ENCODE results near the gene UBE2F.

Gene UBE2F, protein sequence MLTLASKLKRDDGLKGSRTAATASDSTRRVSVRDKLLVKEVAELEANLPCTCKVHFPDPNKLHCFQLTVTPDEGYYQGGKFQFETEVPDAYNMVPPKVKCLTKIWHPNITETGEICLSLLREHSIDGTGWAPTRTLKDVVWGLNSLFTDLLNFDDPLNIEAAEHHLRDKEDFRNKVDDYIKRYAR

DNA sequence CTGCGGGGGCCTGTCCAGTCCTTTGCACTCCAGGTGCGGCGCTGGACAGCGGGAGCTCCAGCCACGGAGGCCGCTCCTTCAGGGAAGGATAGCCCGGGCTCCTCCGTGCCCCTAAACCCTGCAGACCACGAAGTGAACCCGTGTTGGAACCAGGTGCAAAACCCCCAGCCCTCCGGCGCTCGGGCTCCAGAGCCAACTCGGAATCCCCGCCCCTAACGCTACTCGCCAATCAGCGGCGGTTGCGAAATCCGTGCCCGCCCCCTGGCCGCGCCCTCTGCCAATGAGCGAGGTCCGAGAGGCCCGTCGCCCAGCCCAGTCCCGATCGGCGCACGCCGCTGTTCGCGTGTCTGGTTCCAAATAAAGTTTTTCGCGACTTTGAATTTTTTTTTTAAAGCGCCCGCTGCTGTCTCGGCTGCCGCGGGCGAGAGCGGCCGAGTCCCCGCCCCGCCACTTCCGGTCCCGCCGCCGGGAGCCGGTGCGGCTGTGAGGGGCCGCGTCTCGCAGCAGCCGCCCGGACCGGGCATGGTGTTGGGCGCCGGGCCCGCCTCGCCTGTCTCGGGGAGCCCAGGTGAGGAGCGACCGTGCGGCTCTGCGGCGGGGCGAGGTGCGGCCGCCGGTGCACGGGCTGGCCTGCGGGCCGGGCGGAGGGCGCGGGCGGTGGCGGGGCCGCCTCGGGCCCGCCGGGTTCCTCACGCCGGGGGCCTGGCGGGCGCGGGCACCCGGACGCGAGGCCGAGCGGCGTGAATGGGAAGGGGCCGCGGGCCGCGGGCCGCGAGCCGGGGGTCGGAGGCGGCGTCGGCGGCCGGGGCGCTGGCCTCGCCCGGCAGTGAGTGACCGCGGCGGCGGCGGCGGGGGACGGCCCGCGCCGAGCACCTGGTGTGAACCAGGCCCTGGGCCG is at the start of gene UBE2F:
UBE2F (plus strand) TSS at position 450 of the 898 bp plus-strand sequence. CDS start 6,094 bp downstream, outside the sequence.
- peak; percentile 99 for DNase-seq

DNA sequence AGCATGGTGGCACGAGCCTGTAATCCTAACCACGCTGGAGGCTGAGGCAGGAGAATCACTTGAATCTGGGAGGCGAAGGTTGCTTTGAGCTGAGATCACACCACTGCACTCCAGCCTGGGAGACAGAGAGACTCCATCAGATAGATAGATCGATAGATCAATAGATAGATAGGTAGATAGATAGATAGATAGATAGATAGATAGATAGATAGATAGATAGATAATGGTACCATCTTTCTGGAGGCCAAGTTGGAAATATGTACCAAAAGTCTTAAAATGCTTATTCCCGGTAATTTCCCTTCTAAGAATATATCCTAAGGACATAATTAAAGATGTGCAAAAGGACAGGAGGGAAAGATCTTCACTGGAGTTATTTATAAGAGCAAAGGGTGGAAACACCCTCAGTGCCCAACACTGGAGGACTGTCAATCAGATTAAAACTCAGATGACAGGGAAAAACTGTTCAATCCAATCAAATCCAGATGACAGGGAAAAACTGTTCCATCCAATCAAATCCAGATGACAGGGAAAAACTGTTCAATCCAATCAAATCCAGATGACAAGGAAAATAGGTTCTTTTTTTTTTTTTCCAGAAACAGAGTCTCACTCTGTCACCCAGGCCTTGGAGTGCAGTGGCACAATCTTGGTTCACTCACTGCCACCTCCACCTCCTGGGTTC is 49.0 kb upstream of the UBE2F start:
- DNase-seq, result no peak

DNA sequence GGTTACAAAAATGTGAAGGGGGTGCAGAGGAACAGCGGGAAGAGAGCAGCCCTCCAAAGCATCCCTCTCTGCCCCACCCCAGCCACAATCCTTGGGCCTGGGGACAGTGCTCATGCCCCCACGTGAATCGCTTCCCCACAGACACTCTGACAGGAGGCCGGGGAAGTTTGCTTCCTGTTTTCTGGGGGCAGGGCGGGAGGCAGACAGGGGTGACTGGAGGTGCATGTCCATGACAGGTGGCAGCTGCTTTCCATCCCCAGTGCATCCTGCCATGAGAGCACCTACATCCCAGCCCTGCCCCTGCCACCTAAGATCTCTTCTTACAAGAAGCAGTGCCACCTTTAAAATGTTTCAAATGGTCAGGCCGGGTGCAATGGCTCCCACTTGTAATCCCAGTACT is 47.2 kb upstream of the UBE2F start:
- peak; percentile 38 for DNase-seq

DNA sequence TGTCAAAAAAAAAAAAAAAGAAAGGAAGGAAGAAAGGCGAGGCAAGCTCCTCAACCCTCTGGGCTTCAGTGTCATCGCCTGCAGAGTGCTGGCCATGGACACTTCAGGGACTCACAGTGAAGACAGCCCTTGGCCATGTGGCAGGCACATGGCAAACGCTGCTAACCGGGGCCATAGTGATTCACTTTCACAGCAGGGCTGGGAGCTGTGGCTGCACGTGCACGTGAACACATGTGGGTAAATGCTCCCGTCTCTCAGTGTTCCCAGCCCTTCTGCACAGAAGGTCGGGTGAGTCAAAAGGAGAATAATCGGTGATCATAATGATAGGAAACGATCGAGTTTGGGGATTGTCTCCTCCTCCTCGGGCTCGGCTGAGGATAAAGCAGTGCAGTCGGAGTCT is 46.1 kb upstream of the UBE2F start:
- DNase-seq, result no peak

DNA sequence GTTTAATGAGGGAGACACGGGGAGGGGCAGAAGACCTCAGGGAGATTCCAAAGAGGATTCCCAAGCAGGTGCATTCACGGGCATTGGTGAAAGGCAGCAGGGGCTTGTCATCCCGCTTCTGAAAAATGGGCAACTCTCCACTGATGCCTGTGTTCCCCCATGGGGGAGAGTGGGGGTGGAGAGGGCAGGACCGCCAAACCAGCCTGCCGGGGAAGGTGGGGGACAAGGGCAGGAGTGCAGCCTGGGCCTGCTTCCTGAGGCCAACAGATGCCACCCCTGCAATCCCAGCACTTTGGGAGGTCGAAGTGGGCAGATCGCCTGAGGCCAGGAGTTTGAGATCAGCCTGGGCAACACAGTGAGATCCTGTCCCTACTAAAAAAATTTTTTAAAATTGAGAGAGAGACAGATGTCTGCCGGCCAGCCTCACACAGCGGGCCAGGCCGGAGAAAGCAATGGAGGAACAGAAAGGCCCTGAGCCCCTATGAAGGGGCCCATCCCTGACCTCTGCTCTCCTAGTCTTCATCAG is 44.8 kb upstream of the UBE2F start:
- no peak for DNase-seq

DNA sequence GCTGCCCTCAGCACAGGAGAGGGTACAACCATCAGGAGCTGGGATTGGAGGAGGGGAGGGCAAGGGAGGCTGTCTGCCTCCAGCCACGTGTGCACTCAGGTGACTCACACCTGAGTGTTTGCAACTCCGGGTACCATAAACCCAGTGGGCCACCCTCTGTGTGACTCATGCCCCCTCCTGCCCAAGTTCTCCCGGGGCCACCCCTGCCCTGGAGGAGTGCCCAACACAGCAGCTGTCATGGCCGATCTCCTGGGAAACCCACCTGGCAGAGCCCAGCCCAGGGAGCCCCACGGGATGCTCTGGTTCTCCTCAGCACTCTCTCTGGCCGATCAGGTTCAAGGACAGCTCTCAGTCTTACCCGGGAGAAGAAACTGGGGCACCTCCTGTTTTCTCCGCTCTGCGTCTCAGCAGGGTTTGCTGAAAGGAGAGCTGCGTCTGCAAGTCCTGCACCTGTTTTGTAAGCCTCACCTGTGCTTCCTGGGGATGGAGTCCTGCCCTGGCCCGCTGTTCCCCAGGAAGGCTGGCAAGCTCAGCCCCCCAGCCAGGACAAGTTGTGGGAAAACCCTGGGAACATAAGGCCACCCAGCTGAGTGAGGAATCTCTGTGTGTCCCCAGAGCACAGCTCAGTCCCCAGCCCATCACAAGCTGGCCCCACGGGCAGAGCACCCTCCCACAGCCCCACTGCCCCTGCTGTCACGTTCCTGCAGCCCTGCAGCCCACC is 44.0 kb upstream of the UBE2F start:
- DNase-seq, result no peak

DNA sequence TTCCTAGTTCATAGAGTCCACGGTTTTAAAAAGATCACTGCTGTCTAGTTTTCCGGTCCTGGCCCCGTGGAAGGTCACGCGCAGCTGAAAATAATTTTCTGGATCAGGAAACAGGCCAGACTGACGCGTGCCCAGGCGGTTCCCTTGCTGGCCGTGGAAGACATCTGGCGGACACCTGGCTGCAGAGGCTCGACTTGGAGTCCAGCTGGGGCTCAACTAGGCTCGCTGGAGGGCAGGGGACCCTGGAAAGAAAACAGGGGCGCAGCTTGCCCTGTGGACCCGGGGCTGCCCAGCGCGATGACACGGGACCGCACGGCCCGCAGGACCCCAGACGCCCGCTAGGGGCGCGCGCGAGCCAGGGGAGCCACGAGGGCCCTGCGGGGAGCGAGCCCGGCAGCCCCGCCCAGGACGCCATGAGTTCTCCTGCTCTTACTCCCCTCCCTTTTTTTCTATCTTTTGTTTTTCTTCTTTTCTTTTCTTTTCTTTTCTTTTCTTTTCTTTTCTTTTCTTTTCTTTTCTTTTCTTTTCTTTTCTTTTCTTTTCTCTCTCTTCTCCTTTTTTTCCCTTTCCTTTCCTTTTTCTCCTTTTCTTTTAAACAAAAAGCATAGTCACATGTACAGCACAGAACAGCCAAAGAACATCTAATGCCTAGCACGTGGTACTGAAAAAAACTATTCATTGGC is 43.2 kb upstream of the UBE2F start:
- peak; percentile 75 for DNase-seq

DNA sequence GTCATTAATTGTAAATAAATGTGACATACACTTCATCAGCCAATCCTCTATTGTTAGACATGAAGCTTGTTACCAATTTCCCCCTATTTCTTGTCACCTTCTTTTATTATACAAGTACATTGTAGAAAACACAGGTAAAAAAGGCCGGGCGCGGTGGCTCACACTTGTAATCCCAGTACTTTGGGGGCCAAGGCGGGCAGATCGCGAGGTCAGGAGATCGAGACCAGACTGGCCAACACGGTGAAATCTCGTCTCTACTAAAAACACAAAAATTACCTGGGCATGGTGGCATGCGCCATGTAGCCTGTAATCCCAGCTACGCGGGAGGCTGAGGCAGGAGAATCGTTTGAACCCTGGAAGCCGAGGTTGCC is 42.7 kb upstream of the UBE2F start:
- no peak for DNase-seq

DNA sequence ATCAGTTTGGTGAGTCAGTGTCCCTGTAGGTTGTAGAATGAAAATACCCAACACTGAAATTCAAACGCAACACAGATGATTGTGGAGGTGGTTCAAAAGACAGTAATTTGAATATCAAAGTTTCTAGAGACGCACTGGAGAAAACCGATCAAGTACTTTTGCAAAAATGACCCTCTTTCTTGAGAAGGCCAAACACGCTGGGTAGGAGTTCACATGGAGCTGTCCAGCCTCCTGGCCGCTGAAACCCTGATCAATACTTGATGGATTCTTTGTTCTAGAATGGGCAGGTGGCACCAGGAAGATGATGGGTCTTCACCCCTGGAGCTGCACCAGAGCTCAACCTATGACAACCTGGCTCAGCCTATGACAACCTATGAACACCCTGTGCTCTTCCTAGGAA is 39.7 kb upstream of the UBE2F start:
- DNase-seq, result no peak

DNA sequence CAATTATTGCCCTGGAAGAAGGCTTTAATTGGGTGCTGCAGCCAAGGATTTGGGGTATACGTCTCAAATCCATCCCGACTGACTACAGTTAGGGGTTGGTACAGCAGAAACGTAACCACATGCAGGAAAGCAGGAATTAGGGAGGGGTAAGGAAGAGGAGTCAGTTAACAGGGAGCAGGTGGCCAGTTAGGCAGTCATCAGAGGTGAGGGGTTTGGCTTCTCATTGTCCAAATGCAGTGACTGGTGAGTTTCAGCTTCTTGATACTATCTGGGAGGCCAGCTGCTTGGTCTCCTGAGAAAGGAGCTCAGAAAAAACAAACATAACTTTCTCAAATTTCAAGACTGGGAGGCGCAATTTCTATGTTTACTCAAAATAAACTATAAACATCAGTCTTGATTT is 38.8 kb upstream of the UBE2F start:
- DNase-seq, result no peak

DNA sequence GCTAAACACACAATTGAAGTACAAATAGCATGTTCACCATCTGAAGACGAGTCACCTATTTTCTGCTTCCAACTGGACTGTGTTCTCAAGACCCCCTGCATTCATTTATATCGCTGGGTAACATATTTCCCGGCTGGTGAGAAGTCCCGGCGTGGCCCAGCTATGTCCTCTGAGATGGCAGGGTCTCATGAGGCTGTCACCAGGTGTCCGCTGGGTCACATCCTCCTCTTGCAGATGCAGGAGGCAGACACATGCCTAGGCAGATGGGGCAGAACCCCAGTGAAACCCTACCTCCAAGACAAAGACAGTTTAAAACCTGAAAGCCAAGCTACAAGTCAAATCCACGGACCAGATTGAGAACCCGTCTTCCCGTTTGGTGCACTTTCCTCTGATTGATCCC is 36.8 kb upstream of the UBE2F start:
- no peak for DNase-seq

DNA sequence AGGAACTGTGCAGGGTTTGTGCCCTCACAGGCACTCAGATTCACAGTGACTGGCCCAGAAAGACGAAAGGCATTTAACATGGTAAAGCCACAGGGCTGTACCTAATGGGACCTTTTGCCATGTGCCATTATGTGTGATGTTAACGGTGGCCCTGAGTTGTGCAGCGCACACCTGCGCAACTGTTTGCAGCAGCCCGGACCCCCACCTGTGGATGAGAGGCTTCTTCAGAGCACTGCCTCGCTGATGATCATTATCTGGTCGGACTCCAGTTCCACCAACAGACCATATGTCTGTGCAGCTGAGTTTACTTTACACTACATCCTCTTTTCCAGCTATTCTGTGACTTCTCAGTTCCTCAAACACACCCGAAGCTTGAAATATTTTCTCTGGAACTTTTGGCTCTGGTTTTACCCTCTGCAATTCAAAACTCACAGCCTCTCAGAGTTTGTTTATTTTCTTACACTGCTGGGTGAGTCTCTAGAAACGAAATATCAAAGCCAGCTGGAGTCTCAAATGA is 35.6 kb upstream of the UBE2F start:
- DNase-seq, result peak; percentile 65

DNA sequence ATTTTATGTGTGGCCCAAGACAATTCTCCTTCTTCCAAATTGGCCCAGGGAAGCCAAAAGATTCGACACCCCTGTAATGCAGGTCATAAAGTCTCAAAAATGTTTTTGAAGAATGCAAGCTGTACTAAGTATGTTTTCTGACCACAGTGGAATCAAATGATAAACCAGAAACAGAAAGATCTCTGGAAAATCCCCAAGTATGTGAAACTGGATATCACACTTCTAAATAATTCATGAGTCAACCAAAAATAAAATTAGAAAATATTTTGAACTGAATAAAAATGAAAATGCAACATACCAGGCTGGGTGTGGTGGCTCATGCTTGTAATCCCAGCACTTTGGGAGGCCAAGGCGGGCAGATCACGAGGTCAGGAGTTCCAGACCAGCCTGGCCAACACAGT is 34.1 kb upstream of the UBE2F start:
- DNase-seq, result peak; percentile 35

DNA sequence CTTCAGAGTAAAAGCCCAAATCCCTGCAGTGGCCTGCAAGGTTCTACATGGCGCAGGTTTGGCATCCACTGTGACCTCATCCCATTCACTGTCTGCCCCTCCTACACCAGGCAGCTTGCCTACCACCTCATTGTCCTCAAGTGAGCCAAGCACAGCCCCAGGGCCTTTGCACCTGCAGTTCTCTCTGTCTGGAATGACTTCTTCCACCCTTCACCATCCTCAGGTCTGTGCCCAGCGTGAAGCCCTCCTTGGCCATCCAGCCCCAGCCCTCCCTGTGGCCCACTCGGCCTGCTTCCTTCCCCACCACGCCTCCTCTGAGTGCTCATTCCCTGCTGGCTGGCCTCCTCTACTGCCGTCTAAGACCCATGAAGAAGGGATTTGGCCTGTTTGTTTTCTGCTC is 32.6 kb upstream of the UBE2F start:
- DNase-seq, result no peak

DNA sequence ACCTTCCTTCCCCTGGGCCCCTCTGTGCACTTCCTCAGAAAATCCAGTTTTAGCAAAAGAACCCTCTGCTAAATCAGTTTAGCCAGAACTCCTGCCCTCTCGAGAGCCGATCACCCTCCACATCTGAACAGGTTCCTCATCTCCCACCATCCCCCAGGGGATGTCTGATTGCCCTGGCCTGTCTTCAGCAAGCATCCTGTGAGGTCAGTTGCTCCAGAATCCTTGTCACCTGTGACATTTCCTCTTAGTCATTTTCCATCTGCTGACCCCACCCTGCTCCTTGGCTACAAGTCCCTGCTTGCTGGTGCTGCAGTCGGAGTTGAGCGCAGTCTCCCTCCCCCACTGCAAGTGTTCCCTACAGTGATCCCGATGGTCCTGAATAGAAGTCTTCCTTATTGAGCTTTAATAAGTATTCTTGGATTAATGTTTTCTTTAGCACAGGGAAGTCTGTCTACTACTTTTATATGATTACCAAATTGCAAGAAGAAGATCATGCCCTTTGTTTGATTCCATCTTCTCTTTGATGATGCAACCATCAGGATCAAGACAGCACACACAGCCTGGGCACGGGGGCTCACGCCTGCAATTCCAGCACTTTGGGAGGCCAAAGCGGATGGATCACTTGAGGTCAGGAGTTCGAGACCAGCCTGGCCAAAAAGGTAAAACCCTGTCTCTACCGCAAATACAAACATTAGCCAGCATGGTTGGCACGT is 30.9 kb upstream of the UBE2F start:
- DNase-seq, result no peak

DNA sequence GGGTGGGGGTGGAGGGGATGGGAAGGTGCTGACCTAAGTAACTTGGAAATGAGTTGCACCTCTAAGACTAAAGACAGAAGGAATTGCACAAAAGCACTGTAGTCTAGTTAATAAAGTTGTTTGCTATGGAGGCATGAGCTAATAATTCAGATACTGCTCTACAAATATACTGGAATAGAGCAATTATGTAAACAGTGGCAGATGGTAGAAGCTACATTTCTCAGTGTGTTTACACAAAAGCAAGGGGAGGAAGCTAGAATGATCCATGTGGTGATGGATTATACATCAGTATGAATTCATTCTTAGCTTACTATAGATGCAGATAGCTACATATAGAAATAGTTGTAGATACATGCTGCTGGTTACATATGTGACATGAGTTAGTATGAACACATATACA is 27.6 kb upstream of the UBE2F start:
- no peak for DNase-seq

DNA sequence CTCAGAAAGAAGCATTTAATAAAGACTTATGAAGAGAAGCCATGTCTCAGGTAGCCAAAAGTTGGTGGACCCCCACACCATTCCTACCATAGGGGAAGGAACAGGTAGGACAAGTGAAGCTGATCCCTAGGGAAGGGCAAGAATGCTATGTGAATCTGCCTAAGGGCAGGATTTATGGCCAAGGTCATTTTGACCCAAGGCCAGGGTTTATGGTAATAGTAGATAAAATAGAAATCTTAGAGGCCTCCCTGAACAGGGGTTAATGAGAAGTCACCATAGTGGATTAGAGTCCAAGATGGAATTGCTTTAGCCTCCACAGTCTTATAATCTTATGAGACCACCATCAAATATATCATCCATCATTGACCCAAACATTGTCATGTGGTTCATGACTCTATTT is 26.0 kb upstream of the UBE2F start:
- no peak for DNase-seq

DNA sequence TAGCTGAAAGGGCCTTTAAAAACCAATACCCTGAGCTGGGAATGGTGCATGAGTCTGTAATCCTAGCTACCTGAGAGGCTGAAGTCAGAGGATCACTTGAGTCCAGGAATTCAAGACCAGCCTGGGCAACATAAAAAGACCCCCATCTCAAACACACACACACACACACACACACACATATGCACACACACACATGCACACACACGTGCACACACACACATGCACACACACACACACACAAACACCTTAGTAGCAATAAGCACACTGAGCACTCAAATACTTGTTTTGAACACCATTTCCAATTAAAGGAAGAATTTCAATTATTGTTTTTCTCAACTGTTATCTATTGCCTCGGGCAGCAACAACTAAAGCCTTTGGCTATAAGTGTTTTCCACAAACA is 25.6 kb upstream of the UBE2F start:
- no peak for DNase-seq

DNA sequence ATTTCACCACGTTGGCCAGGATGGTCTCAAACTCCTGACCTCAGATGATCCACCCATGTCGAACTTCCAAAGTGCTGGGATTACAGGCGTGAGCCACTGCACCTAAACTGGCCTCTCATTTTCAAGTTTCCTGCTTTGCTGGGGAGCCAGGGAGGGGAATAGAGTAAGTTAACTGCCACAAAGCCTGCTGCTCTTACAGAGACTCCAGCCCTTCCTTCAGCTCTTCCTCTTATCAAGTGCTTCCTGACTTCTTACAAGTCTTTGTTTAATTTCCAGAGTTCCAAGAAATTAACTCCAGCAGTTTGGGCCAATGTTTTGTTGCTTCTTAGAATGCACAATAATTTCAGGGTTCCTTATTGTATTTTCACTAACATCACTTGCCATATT is 24.3 kb upstream of the UBE2F start:
- DNase-seq, result no peak

DNA sequence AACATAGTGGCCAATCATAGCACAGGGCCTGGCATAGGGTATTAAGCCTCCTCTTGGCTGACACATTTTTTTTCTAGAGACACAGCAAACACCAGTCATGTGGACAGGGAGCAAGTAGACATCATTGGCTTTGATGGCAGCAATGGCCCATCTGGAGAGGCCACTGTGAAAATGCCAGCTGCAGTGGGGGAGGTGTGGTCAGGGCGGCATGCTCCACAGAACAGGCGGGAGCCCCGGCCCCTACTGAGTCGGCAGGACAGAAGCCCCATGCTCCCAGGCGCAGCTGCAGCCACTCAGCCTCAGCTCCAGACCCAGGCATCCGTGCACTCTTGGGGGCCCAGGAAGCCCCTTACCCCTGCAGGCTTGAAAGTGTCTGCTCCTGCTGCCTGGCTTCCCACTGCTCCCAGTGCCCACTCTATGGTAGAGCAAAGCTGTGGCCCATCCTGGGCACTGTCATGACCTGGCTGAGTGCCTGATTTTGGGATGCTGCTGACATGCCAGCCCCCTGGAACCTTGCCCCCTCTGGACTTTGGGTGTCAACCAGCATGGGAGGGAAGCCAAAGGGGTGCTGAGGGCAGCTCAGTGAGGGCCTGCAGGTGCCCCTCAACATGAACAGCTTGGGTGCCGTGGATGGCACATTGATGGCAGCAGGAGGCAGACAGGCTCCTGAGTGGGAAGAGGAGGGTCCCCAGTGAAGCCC is 23.3 kb upstream of the UBE2F start:
- no peak for DNase-seq

DNA sequence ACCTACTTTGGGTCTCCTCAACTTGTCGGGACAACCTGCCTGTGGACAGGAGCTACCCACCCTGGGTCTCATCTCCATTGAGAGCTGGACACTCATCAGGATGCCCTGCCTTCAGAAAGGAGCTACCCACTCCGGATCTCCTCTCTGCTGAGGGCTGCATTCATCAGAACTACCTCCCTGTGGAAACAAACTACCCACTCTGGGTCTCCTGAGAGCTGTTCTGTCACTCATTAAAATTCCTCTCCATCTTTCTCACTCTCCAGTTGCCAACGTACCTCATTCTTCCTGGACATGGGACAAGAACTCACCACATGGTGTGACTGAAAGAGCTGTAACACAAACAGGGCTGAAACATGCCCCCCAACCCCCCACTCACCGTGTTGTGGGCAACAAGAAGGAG is 22.5 kb upstream of the UBE2F start:
- DNase-seq, result no peak

Measured in inflammatory macrophage treated with lipopolysaccharide for 4 hours (primary cell).